Endodermal cell (in vitro differentiated cells): ENCODE data around the gene C1QC. TPM values are rescaled to one million over a fixed set of nuclear protein-coding genes. Genes with fewer than 3 reads are reported as not detected.
A peak's percentile ranks its signal among the peaks of the same experiment; 100 is the strongest.

ENCODE experiments used
- DNase-seq: peaks from one replicate; pipeline ENCODE4 v3.0.0-alpha.2; 2017
- H3K27ac ChIP-seq: 2 replicates; pipeline ENCODE4 v1.5.1; 2013; ENCODE audit warnings: mild to moderate bottlenecking, low read depth, low read length, moderate library complexity
- H3K27me3 ChIP-seq: 2 replicates; pipeline ENCODE4 v1.6.1; 2013; ENCODE audit warnings: mild to moderate bottlenecking, low read length, moderate library complexity; ENCODE audit not compliant: insufficient read depth, control insufficient read depth, poor library complexity, severe bottlenecking
- H3K36me3 ChIP-seq: 2 replicates; pipeline ENCODE4 v1.7.0; 2013; ENCODE audit warnings: mild to moderate bottlenecking, low read length, moderate library complexity; ENCODE audit not compliant: control insufficient read depth, insufficient read depth
- H3K4me1 ChIP-seq: one replicate; pipeline ENCODE4 v1.7.0; 2013; ENCODE audit warnings: low read length; ENCODE audit not compliant: control insufficient read depth, insufficient read depth
- H3K4me3 ChIP-seq: 2 replicates; pipeline ENCODE4 v1.5.1; 2013; ENCODE audit warnings: mild to moderate bottlenecking, low read length, moderate library complexity
- H3K9ac ChIP-seq: 2 replicates; pipeline ENCODE4 v1.6.1; 2013; ENCODE audit warnings: mild to moderate bottlenecking, low read length, moderate library complexity; ENCODE audit not compliant: poor library complexity, severe bottlenecking; ENCODE audit errors: extremely low read depth
- H3K9me3 ChIP-seq: 2 replicates; pipeline ENCODE4 v1.6.1; 2013; ENCODE audit warnings: mild to moderate bottlenecking, low read length, moderate library complexity; ENCODE audit not compliant: control insufficient read depth
- H3K27ac Mint-ChIP-seq: 2 replicates; pipeline ENCODE4 v1.8.0; 2020; ENCODE audit warnings: mixed read lengths
- H3K27me3 Mint-ChIP-seq: 2 replicates; pipeline ENCODE4 v1.8.0; 2021; ENCODE audit warnings: mild to moderate bottlenecking, mixed read lengths; ENCODE audit not compliant: insufficient read depth
- H3K36me3 Mint-ChIP-seq: 2 replicates; pipeline ENCODE4 v1.8.0; 2020; ENCODE audit warnings: low read depth, mixed read lengths
- H3K4me1 Mint-ChIP-seq: 2 replicates; pipeline ENCODE4 v1.8.0; 2020; ENCODE audit warnings: mixed read lengths
- H3K4me3 Mint-ChIP-seq: 2 replicates; pipeline ENCODE4 v1.8.0; 2020; ENCODE audit warnings: mild to moderate bottlenecking, moderate library complexity, mixed read lengths
- H3K9me3 Mint-ChIP-seq: 2 replicates; pipeline ENCODE4 v1.8.0; 2020; ENCODE audit warnings: mild to moderate bottlenecking, mixed read lengths
- WGBS, 2 experiments: methylation state at CpG; one replicate each; pipeline versions ENCODE4 v1.1.5 to v1.1.7; 2013; ENCODE audit warnings: missing lambda C conversion rate in 2 of 2, mixed read lengths in 1 of 2; ENCODE audit not compliant: insufficient coverage in 1 of 2, insufficient read length in 1 of 2; 5-methylcytosine and 5-hydroxymethylcytosine counted together
- total RNA-seq, 2 donors: library from RNA; stranded (reverse); fragmentation: NEBNext Ultra II Directional in 1 of 2; extraction: Animal tissue kit (Norgen Biotek cat#: 25700) in 1 of 2; gene quantifications; 2 replicates in 1 of 2; 3 replicates in 1 of 2; pipeline ENCODE4 v1.2.1, GENCODE V29; 2021
- TF ChIP-seq, protein P1 (sequence below): fragments of 200-600 bp; sonication (generic); conservative IDR thresholded peaks from 2 replicates; pipeline ENCODE4 v1.5.0; 2021; ENCODE audit warnings: antibody characterized with exemption, mild to moderate bottlenecking

Gene C1QC
- total RNA-seq, 2 donors from 2014 or later = not detected

- 28 to 59% methylated on average over 2 to 11 of the region's 11 CpGs for WGBS, 2 experiments
- H3K27me3 ChIP-seq = no peaks in the 10 kb centered on the region
- Mint-ChIP-seq H3K9me3 (no peaks in the 10 kb centered on the region), H3K36me3 (no peaks in the 10 kb centered on the region), H3K4me3 (no peak overlapping the region), H3K27me3 (peaks cover 4% of the 10 kb centered on the region), H3K4me1 (peaks cover 32% of the 10 kb centered on the region), H3K27ac (peak overlapping the region; percentile 6)
- no peak overlapping the region for H3K9ac ChIP-seq
- no peaks in the 10 kb centered on the region for H3K9me3 ChIP-seq
- no peak overlapping the region for H3K27ac ChIP-seq
- peak; percentile 68 for DNase-seq
- TF ChIP-seq, protein P1, sequence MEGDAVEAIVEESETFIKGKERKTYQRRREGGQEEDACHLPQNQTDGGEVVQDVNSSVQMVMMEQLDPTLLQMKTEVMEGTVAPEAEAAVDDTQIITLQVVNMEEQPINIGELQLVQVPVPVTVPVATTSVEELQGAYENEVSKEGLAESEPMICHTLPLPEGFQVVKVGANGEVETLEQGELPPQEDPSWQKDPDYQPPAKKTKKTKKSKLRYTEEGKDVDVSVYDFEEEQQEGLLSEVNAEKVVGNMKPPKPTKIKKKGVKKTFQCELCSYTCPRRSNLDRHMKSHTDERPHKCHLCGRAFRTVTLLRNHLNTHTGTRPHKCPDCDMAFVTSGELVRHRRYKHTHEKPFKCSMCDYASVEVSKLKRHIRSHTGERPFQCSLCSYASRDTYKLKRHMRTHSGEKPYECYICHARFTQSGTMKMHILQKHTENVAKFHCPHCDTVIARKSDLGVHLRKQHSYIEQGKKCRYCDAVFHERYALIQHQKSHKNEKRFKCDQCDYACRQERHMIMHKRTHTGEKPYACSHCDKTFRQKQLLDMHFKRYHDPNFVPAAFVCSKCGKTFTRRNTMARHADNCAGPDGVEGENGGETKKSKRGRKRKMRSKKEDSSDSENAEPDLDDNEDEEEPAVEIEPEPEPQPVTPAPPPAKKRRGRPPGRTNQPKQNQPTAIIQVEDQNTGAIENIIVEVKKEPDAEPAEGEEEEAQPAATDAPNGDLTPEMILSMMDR = no peak
- no peaks in the 10 kb centered on the region for H3K36me3 ChIP-seq
- no peak overlapping the region for H3K4me3 ChIP-seq
- peaks cover 4% of the 10 kb centered on the region for H3K4me1 ChIP-seq
Measured at GRCh38 chr1:22628698-22629444, 14.6 kb upstream of the C1QC start.

GRCh38 chr1:22629886-22630285 is 13.5 kb upstream of the C1QC start:
- H3K27ac Mint-ChIP-seq = no peak overlapping the region
- H3K4me1 Mint-ChIP-seq = peaks cover 32% of the 10 kb centered on the region
- H3K9me3 Mint-ChIP-seq = peaks cover 2% of the 10 kb centered on the region
- no peaks in the 10 kb centered on the region for H3K27me3 ChIP-seq
- peaks cover 2% of the 10 kb centered on the region for H3K27me3 Mint-ChIP-seq
- DNase-seq = no peak
- no peaks in the 10 kb centered on the region for H3K9me3 ChIP-seq
- no peaks in the 10 kb centered on the region for H3K36me3 Mint-ChIP-seq
- peaks cover 4% of the 10 kb centered on the region for H3K4me1 ChIP-seq
- no peak overlapping the region for H3K27ac ChIP-seq
- H3K4me3 ChIP-seq = no peak overlapping the region
- TF ChIP-seq, protein P1 = no peak
- no peak overlapping the region for H3K9ac ChIP-seq
- H3K36me3 ChIP-seq = no peaks in the 10 kb centered on the region
- 24 to 58% methylated on average over 2 of the region's 2 CpGs for WGBS, 2 experiments
- H3K4me3 Mint-ChIP-seq = no peak overlapping the region

- H3K36me3 ChIP-seq = no peaks in the 10 kb centered on the region
- 92 to 95% methylated on average over 9 to 10 of the region's 10 CpGs for WGBS, 2 experiments
- Mint-ChIP-seq H3K27me3 (no peaks in the 10 kb centered on the region), H3K36me3 (no peaks in the 10 kb centered on the region), H3K4me1 (peaks cover 17% of the 10 kb centered on the region), H3K4me3 (no peak overlapping the region), H3K27ac (no peak overlapping the region), H3K9me3 (peaks cover 5% of the 10 kb centered on the region)
- H3K27ac ChIP-seq = no peak overlapping the region
- no peaks in the 10 kb centered on the region for H3K27me3 ChIP-seq
- TF ChIP-seq, protein P1 = no peak
- no peaks in the 10 kb centered on the region for H3K4me1 ChIP-seq
- H3K9me3 ChIP-seq = no peaks in the 10 kb centered on the region
- no peak overlapping the region for H3K4me3 ChIP-seq
- H3K9ac ChIP-seq = no peak overlapping the region
- no peak for DNase-seq
Measured at GRCh38 chr1:22633697-22634463, 9.6 kb upstream of the C1QC start.
